ENCODE measurements around the gene FOXM1. TPM values are rescaled to one million over a fixed set of nuclear protein-coding genes. Genes with fewer than 3 reads are reported as not detected.

The FOXM1 gene
- total RNA-seq, 1 donor from 2014 or later: 5.8 TPM

Other genes with a start within 250 kb of the FOXM1 start
- gene FKBP4, start 82.2 kb downstream of the FOXM1 start, total RNA-seq: 38.5 TPM
- 21.1 TPM for gene ITFG2, start 64.5 kb downstream of the FOXM1 start, total RNA-seq
- gene NRIP2, start 42.1 kb downstream of the FOXM1 start, total RNA-seq: 0.79 TPM
- not detected for gene TEX52, start 20.1 kb downstream of the FOXM1 start, total RNA-seq
- 15.7 TPM for gene RHNO1, start within 50 bp of the FOXM1 start, total RNA-seq
- 17.6 TPM for gene TULP3, start 13.7 kb upstream of the FOXM1 start, total RNA-seq
- gene TEAD4, start 82.2 kb upstream of the FOXM1 start, total RNA-seq: 5.2 TPM
- gene TSPAN9, start 200.2 kb upstream of the FOXM1 start, total RNA-seq: 34.3 TPM

All from skin of body (tissue), 1 donor.